ENCODE data around the gene PRKD1.

Gene PRKD1

DNA sequence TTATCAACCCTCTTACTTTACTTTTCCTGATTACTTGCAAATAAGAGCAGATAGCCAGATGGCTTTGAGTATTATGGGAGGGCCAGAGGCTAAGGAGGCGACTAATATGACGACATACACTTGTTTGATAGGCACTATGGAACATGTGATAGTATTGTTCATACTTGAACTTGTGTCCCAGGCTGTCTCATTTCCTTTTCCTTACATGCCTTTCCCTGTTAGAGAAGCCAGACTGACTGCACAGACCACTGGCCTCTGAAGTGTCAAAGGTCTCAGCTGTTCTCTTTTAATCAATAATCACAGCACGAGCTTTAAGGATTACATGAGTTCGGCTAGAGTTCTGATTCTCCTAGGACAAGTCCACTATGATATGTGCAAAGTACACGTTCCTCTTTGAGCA is 326.0 kb downstream of the PRKD1 start:
- H3K9me2 ChIP-seq (replicated peaks; ENCODE audit: low read depth, low read length), result no peaks in the 10 kb centered on the region
- H3K9me3 ChIP-seq (ENCODE audit: insufficient read depth, low read depth, low read length), result no peaks in the 10 kb centered on the region
- no peak overlapping the region for H3K9ac ChIP-seq (ENCODE audit: low read depth, low read length, poor library complexity, severe bottlenecking)
- H3K27me3 ChIP-seq (ENCODE audit: insufficient read depth, low read length, poor library complexity, severe bottlenecking), result no peaks in the 10 kb centered on the region
- H3K36me3 ChIP-seq (ENCODE audit: insufficient read depth, low read length), result no peaks in the 10 kb centered on the region
- no peaks in the 10 kb centered on the region for H3K79me2 ChIP-seq (ENCODE audit: insufficient read depth, low read length)
- H3K4me1 ChIP-seq (ENCODE audit: insufficient read depth, low read length, poor library complexity, severe bottlenecking), result no peaks in the 10 kb centered on the region
- H3K4me2 ChIP-seq (ENCODE audit: low read depth, low read length, poor library complexity, severe bottlenecking), result no peak overlapping the region
- TF ChIP-seq, protein P1, sequence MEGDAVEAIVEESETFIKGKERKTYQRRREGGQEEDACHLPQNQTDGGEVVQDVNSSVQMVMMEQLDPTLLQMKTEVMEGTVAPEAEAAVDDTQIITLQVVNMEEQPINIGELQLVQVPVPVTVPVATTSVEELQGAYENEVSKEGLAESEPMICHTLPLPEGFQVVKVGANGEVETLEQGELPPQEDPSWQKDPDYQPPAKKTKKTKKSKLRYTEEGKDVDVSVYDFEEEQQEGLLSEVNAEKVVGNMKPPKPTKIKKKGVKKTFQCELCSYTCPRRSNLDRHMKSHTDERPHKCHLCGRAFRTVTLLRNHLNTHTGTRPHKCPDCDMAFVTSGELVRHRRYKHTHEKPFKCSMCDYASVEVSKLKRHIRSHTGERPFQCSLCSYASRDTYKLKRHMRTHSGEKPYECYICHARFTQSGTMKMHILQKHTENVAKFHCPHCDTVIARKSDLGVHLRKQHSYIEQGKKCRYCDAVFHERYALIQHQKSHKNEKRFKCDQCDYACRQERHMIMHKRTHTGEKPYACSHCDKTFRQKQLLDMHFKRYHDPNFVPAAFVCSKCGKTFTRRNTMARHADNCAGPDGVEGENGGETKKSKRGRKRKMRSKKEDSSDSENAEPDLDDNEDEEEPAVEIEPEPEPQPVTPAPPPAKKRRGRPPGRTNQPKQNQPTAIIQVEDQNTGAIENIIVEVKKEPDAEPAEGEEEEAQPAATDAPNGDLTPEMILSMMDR (conservative IDR thresholded peaks at IDR 0.05; ENCODE audit: low read length), result no peak
- no peak for TF ChIP-seq EZH2phosphoT487 (IDR thresholded peaks at IDR 0.05; ENCODE audit: borderline replicate concordance)
- H2AFZ ChIP-seq (ENCODE audit: low read length), result no peak overlapping the region
- no peaks in the 10 kb centered on the region for H3F3A ChIP-seq (ENCODE audit: low read depth)
- H4K20me1 ChIP-seq (ENCODE audit: insufficient read depth, low read length, poor library complexity, severe bottlenecking), result no peaks in the 10 kb centered on the region
- no peak overlapping the region for H3K4me3 ChIP-seq (ENCODE audit: low read length, poor library complexity, severe bottlenecking)

DNA sequence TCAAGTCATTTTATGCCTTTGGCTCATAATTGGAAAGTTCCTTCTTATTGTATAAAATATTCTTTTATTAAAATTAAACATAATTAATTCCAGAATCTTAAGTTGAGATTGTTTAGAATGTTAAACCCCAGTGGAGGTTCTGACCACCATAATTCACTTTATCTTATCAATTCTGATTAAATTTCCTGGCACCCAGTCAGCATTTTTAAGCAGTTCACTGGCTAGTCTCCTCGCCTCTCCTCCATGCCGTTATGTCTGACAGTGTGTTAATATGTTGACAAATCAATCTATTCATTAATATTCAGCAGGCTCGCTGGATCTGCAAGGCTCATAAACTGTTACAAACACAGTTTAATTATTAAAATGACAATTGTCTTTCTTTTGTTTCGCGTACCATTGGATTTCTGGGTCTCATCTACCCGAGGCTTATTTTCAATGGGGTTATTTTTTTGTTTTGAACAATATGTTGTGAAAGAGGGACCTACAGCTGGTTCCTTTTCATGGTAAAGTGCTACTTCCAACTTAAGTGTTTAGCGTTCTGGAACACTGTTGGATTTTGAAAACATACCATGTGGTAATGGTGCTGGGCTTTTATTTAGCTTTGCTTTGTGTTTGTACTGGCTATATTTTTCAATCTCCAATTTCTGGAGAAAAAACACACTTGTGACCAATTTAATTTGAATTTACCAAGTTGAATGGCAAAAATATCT is 339.7 kb downstream of the PRKD1 start:
- no peak overlapping the region for H3K4me2 ChIP-seq (ENCODE audit: low read depth, low read length, poor library complexity, severe bottlenecking)
- no peak overlapping the region for H2AFZ ChIP-seq (ENCODE audit: low read length)
- no peaks in the 10 kb centered on the region for H3K79me2 ChIP-seq (ENCODE audit: insufficient read depth, low read length)
- H3K4me3 ChIP-seq (ENCODE audit: low read length, poor library complexity, severe bottlenecking), result no peak overlapping the region
- no peaks in the 10 kb centered on the region for H3F3A ChIP-seq (ENCODE audit: low read depth)
- TF ChIP-seq EZH2phosphoT487 (IDR thresholded peaks at IDR 0.05; ENCODE audit: borderline replicate concordance), result no peak
- TF ChIP-seq, protein P1 (conservative IDR thresholded peaks at IDR 0.05; ENCODE audit: low read length), result no peak
- no peaks in the 10 kb centered on the region for H3K9me2 ChIP-seq (replicated peaks; ENCODE audit: low read depth, low read length)
- H3K27me3 ChIP-seq (ENCODE audit: insufficient read depth, low read length, poor library complexity, severe bottlenecking), result no peaks in the 10 kb centered on the region
- H3K9ac ChIP-seq (ENCODE audit: low read depth, low read length, poor library complexity, severe bottlenecking), result no peak overlapping the region
- H3K9me3 ChIP-seq (ENCODE audit: insufficient read depth, low read depth, low read length), result no peaks in the 10 kb centered on the region
- H4K20me1 ChIP-seq (ENCODE audit: insufficient read depth, low read length, poor library complexity, severe bottlenecking), result no peaks in the 10 kb centered on the region
- no peaks in the 10 kb centered on the region for H3K4me1 ChIP-seq (ENCODE audit: insufficient read depth, low read length, poor library complexity, severe bottlenecking)
- no peaks in the 10 kb centered on the region for H3K36me3 ChIP-seq (ENCODE audit: insufficient read depth, low read length)

DNA sequence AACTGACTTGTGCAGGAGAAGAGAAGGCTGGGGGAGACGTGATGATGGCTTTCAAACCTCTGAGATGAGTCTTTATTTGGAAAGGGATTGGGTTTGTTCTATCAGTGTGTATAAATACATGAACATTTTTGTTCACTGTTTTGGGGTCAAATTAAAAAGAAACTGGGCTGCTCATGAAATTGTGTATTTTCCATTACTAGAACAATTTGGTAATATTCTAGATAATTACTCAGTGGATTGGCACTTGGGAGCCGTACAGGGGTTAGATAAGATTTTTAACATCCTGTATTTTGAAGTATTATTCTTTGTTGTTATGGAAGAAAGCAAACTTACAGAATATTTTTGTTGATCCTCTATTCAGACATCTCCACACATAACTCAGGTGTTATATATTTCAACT is 340.6 kb downstream of the PRKD1 start:
- H3K9me2 ChIP-seq (replicated peaks; ENCODE audit: low read depth, low read length), result no peaks in the 10 kb centered on the region
- no peak overlapping the region for H3K9ac ChIP-seq (ENCODE audit: low read depth, low read length, poor library complexity, severe bottlenecking)
- H3K4me3 ChIP-seq (ENCODE audit: low read length, poor library complexity, severe bottlenecking), result no peak overlapping the region
- no peak for TF ChIP-seq EZH2phosphoT487 (IDR thresholded peaks at IDR 0.05; ENCODE audit: borderline replicate concordance)
- TF ChIP-seq, protein P1 (conservative IDR thresholded peaks at IDR 0.05; ENCODE audit: low read length), result no peak
- no peaks in the 10 kb centered on the region for H3K27me3 ChIP-seq (ENCODE audit: insufficient read depth, low read length, poor library complexity, severe bottlenecking)
- H3K4me1 ChIP-seq (ENCODE audit: insufficient read depth, low read length, poor library complexity, severe bottlenecking), result no peaks in the 10 kb centered on the region
- no peaks in the 10 kb centered on the region for H4K20me1 ChIP-seq (ENCODE audit: insufficient read depth, low read length, poor library complexity, severe bottlenecking)
- no peaks in the 10 kb centered on the region for H3K36me3 ChIP-seq (ENCODE audit: insufficient read depth, low read length)
- no peaks in the 10 kb centered on the region for H3F3A ChIP-seq (ENCODE audit: low read depth)
- no peaks in the 10 kb centered on the region for H3K9me3 ChIP-seq (ENCODE audit: insufficient read depth, low read depth, low read length)
- no peak overlapping the region for H2AFZ ChIP-seq (ENCODE audit: low read length)
- H3K4me2 ChIP-seq (ENCODE audit: low read depth, low read length, poor library complexity, severe bottlenecking), result no peak overlapping the region
- no peaks in the 10 kb centered on the region for H3K79me2 ChIP-seq (ENCODE audit: insufficient read depth, low read length)
